C4-2B (cell line): ENCODE measurements around the gene C1orf50.

Experiments used
- ZFX ChIP-seq: fragments of 450-650 bp; IDR thresholded peaks from 2 replicates; pipeline ENCODE4 v1.6.1; 2017
- TF ChIP-seq, protein P1 (sequence below): fragments of 450-650 bp; conservative IDR thresholded peaks from 2 replicates; pipeline ENCODE4 v1.5.1; 2017; ENCODE audit warnings: mild to moderate bottlenecking

DNA sequence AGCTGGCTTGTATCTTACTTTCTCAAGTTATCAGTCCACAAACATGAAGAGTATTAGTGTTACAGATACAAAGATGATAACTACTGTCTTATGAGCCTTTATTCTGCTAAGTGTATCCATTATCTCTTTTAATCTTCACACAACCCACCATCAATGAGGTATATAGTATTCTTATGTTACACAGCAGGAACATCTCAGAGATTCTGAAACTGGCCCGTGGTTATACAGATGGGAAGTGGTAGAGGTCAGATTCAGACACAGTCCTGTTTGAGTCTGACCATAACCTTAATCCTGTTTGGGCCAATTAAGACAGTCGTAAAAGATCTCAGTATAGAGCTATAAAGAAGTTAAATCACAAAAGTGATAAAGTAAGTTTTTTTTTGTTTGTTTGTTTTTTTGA, 12.7 kb downstream of the C1orf50 start:
- TF ChIP-seq, protein P1, sequence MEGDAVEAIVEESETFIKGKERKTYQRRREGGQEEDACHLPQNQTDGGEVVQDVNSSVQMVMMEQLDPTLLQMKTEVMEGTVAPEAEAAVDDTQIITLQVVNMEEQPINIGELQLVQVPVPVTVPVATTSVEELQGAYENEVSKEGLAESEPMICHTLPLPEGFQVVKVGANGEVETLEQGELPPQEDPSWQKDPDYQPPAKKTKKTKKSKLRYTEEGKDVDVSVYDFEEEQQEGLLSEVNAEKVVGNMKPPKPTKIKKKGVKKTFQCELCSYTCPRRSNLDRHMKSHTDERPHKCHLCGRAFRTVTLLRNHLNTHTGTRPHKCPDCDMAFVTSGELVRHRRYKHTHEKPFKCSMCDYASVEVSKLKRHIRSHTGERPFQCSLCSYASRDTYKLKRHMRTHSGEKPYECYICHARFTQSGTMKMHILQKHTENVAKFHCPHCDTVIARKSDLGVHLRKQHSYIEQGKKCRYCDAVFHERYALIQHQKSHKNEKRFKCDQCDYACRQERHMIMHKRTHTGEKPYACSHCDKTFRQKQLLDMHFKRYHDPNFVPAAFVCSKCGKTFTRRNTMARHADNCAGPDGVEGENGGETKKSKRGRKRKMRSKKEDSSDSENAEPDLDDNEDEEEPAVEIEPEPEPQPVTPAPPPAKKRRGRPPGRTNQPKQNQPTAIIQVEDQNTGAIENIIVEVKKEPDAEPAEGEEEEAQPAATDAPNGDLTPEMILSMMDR: no peak
- no peak for TF ChIP-seq ZFX
